Spleen (tissue), 7 donors: ENCODE data around the gene PYHIN1.

Experiments
- POLR2A ChIP-seq, 3 donors: fragments of 450-650 bp; IDR thresholded peaks; one replicate each; pipeline ENCODE4 v1.5.1; 2017; ENCODE audit warnings: antibody characterized with exemption in 3 of 3, mild to moderate bottlenecking in 1 of 3
- POLR2AphosphoS5 ChIP-seq, 3 donors: sonication (generic); formaldehyde crosslinking; IDR thresholded peaks; one replicate each; pipeline ENCODE4 v1.5.1; 2017; ENCODE audit warnings: antibody characterized with exemption in 3 of 3
- TF ChIP-seq, protein P1 (sequence below), 11 experiments: fragments of 200-600 bp in 7 of 11; fragments of 450-650 bp in 4 of 11; sonication (generic) in 4 of 11; IDR thresholded peaks in 8 of 11; conservative IDR thresholded peaks in 3 of 11; 1 replicate in 7 of 11; 2 replicates in 4 of 11; pipeline versions ENCODE4 v1.4.0 to v1.8.0; 2016 to 2021; ENCODE audit warnings: antibody characterized with exemption in 11 of 11, inconsistent platforms in 4 of 11, mild to moderate bottlenecking in 1 of 11
- donor health status: DM: no; HTN: no; CAD: no; lungs with moderate emphysema.
- donor health status: DM: no; HTN: no; CAD: no.
- donor health status: DM: no; HTN: no; CAD: no.

DNA sequence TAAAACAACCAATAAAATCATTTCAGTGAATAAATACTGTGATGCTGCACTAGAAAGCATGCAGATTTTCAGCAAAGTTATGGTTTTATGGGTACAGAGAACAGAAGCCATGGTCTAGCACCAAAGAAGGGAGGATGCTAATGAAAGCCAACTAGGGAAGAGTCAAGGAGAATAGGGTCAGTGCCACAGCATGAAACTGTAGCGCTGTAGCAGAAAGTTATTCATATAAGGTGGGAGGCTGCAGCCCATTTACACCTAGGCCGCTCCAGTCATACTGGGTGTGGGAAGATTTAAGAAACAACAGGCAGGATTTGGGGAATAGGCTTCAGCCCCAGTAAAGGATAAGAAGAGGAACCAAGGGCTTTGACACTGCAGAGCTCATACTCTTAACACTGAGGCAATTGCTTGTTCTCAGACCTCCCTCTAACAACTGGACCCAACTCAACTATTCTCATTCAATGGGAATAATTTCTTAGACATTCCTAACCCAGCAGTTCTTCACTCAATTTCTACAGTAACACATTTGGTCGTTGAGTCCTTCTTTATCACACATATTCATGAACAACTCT is 82.7 kb downstream of the PYHIN1 start:
- no peak for TF ChIP-seq POLR2A (IDR thresholded peaks at IDR 0.05)
- TF ChIP-seq, protein P1, sequence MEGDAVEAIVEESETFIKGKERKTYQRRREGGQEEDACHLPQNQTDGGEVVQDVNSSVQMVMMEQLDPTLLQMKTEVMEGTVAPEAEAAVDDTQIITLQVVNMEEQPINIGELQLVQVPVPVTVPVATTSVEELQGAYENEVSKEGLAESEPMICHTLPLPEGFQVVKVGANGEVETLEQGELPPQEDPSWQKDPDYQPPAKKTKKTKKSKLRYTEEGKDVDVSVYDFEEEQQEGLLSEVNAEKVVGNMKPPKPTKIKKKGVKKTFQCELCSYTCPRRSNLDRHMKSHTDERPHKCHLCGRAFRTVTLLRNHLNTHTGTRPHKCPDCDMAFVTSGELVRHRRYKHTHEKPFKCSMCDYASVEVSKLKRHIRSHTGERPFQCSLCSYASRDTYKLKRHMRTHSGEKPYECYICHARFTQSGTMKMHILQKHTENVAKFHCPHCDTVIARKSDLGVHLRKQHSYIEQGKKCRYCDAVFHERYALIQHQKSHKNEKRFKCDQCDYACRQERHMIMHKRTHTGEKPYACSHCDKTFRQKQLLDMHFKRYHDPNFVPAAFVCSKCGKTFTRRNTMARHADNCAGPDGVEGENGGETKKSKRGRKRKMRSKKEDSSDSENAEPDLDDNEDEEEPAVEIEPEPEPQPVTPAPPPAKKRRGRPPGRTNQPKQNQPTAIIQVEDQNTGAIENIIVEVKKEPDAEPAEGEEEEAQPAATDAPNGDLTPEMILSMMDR (IDR thresholded peaks at IDR 0.05 in 8 of 11, conservative IDR thresholded peaks at IDR 0.05 in 3 of 11) = no peak
- TF ChIP-seq POLR2AphosphoS5 (IDR thresholded peaks at IDR 0.05) = peak in 1 of 3 donors; percentile 12
